Fibroblast of lung (primary cell): Measurements from ENCODE around the gene PPP2R5C.

Experiments
- EZH2 ChIP-seq: IDR thresholded peaks from 2 replicates; pipeline ENCODE4 v1.5.1; 2012; ENCODE audit warnings: low read length, control low read depth, mild to moderate bottlenecking; ENCODE audit errors: missing control alignments
- TF ChIP-seq, protein P1 (sequence below), 2 donors: IDR thresholded peaks in 1 of 2; conservative IDR thresholded peaks in 1 of 2; 1 replicate in 1 of 2; 2 replicates in 1 of 2; pipeline ENCODE4 v1.5.1; 2011 to 2012; ENCODE audit warnings: low read length in 2 of 2, control low read depth in 1 of 2, inconsistent platforms in 1 of 2, low read depth in 1 of 2, mild to moderate bottlenecking in 1 of 2

- TF ChIP-seq, protein P1, sequence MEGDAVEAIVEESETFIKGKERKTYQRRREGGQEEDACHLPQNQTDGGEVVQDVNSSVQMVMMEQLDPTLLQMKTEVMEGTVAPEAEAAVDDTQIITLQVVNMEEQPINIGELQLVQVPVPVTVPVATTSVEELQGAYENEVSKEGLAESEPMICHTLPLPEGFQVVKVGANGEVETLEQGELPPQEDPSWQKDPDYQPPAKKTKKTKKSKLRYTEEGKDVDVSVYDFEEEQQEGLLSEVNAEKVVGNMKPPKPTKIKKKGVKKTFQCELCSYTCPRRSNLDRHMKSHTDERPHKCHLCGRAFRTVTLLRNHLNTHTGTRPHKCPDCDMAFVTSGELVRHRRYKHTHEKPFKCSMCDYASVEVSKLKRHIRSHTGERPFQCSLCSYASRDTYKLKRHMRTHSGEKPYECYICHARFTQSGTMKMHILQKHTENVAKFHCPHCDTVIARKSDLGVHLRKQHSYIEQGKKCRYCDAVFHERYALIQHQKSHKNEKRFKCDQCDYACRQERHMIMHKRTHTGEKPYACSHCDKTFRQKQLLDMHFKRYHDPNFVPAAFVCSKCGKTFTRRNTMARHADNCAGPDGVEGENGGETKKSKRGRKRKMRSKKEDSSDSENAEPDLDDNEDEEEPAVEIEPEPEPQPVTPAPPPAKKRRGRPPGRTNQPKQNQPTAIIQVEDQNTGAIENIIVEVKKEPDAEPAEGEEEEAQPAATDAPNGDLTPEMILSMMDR (conservative IDR thresholded peaks at IDR 0.05 in 1 of 2, IDR thresholded peaks at IDR 0.05 in 1 of 2; ENCODE audit: low read depth in 1 of 2, low read length in 2 of 2): peak in 1 of 2 donors; percentile 12
- TF ChIP-seq EZH2: no peak
Observed at GRCh38 chr14:101889898-101890297, 128.4 kb downstream of the PPP2R5C start.
